GM21528 (cell line): ENCODE results near the gene RAD9B.
"Not testable (repeated sequence)": the region's sequence is repeated elsewhere in the genome, so short reads cannot be mapped to it uniquely, and the experiment has no call there.

Experiments
- ATAC-seq: cut with Tn5 transposase; IDR thresholded peaks from one replicate; pipeline ENCODE4 v1.9.1; 2021; ENCODE audit warnings: mild to moderate bottlenecking, moderate library complexity; ENCODE audit not compliant: unreplicated experiment, low FRiP score

Gene RAD9B

DNA sequence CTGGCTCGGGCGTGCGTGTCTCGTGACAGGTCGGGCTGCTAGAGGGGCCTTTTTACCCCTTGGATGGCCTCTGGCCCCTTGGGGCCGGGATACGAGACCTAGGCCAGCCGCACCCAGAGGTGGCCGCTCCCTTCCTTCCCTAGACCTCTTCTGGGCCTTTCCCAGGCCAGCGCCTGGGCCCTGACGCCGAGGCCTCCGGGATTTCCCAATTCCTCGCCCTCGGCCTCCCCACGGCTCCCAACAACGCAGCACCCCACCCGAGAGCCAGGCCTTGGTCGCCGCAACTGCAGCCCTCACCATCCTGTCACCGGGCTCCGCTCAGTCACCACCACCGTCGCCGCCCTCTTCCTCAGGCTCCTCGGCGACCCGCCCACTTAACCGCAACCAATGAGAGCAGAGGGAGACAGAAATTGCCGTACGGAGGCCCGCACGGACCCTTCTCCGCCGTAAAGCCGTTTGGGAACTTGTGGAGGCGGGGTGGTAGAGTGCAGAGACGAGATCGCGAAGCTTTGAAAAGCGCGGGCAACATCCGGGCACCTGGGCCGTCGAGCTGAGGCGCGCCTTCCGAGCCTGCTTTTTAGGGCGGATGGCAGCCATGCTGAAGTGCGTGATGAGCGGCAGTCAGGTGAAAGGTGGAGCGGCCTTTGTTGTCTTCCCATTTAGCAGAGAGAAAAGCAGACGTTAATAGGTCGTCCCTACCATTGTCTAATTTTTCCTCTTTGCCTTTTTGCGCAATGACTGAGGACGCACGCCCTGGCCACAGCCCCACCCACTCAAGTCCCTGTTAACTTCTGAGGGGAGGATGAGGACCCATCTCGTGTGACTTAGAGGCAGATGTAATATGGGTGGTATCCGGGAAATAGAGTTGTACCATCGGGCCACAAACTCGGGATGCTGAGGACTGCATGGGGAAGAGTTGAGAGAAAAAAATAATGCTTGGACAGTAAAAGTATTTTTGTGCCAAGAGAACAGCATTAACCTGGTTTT is at the start of gene RAD9B, which contains the start of gene VPS29:
Gene RAD9B (plus strand): TSS at position 580 of the 987 bp plus-strand sequence. CDS start 7 bp downstream, at position 587.
Gene VPS29 (minus strand): TSS at position 360 of the 987 bp plus-strand sequence. CDS start 60 bp downstream, at position 300.
- ATAC-seq, result peak; percentile 92

GRCh38 chr12:110453569-110454296 is 48.4 kb upstream of the RAD9B start:
- no peak for ATAC-seq

- no peak for ATAC-seq
Observed at GRCh38 chr12:110458756-110459155, 43.4 kb upstream of the RAD9B start.

- ATAC-seq, result not testable (repeated sequence)
Observed at GRCh38 chr12:110461189-110461588, 40.9 kb upstream of the RAD9B start.

GRCh38 chr12:110465024-110465423 is 37.1 kb upstream of the RAD9B start:
- ATAC-seq, result no peak

DNA sequence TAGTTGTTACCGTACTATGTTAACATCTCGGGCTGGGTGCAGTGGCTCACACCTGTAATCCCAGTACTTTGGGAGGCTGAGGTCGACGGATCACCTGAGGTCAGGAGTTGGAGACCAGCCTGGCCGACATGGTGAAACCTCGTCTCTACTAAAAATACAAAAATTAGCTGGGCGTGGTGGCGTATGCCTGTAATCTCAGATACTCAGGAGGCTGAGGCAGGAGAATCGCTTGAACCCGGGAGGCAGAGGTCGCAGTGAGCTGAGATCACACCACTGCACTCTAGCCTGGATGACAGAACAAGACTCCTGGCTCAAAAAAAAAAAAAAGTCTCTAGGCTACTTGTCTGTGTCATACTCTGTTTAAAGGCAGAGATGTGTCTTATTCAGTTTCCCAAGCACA is 36.4 kb upstream of the RAD9B start:
- not testable (repeated sequence) for ATAC-seq

GRCh38 chr12:110466791-110467190 is 35.3 kb upstream of the RAD9B start:
- ATAC-seq, result no peak

DNA sequence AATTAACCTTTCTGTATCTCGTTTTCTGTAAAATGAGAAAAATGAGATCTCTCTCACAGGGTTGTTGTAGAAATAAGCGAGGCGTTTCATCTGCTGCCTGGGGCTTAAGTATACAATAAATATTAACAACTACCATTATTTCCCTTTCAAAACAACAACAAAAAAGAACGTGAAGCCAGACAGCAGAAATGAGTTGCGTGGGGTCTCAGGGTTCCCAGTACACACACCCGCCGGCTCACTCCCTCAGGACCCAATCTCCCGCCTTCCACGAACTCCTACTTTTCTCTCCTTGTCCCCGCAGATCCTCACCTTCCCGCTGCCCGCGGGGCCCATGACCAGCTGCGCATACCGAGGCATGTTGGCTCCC is 34.3 kb upstream of the RAD9B start:
- no peak for ATAC-seq

DNA sequence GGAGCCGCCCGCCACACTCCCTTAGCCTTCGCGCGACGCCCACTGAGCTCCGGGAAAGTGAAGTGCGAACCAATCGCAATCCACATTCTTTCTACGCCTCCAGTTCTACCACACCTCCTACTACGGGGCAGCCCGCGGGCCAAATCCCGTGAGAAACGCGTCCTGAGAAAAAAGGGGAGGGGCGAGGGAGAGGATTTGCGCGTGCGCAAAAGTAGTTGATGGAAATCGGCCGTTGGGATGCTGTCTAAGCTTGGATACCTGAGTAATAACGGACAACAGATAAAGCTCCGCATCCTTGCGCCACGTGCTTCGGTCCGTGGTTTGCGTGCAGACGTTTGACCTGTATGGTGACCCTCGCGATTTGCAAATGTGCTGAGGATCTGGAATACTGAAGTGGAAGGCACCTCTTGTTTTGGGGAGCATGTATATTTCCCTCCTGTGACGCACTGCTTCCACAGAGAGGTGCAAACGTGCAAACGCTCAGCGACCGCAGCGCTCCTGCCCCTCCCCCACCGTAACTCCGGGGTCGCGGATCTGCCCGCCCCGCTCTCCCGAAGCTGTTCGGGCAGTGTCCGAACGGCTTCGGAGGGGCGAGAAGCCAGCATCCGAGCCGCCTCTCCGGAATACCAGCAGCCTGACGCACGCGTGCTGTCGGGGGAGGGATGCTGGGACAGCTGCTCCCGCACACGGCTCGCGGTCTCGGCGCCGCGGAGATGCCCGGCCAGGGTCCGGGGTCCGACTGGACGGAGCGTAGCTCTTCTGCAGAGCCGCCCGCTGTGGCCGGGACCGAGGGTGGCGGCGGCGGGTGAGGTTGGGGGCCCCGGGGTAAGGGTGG is 33.7 kb upstream of the RAD9B start, which contains the start of the genes FAM216A and GPN3:
Gene FAM216A (plus strand): TSS at position 632 of the 835 bp plus-strand sequence. CDS start 31 bp downstream, at position 663.
Gene GPN3 (minus strand): TSS at position 44 of the 835 bp plus-strand sequence. CDS start 54 bp downstream, outside the sequence.
- peak; percentile 75 for ATAC-seq

DNA sequence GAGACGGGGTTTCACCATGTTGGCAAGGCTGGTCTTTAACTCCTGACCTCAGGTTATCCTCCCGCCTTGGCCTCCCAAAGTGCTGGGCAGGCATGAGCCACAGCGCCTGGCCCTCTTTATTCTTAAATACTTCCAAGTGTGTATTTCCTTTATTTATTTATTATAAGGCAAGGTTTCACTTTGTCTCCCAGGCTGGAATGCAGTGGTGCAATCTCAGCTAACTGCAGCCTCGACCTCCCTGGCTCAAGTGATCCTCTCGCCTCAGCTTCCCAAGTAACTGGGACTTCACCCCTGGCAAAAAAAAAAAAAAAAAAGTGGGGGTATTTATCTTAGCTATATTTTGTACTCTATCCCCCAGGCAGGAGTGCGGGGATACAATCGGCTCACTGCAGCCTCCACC is 26.7 kb upstream of the RAD9B start:
- ATAC-seq, result no peak

DNA sequence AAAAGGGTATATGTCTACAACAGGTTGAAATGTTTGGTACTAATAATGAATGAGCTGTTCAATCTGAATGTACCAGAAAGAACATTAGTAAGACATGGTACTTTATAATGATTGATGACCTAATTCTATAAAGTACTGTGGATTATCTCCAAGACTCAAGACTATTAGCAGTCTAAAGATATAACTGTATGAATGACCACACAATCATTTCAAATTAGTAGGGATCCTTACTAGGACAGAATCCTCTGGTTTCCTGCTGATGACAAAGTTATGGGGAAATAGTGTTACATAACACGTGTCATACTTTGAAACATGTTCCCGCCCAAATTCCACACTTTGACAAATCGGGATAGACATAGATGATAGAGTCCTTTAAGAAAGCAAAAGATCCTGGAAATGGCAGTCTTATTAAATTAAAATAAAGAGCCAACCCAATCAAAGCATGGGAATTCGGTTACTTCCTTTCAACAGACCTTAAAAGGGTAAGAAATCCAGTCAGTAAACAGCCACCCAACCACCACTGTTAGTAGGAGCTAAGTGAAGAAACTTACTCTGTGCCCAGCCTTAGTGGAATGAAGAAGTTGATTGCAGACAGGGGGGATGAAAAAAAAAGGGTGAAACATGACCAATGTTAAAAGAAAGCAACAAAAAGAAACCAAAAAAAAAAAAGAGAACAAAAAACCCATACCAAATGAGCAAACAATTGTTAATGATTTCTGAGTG is 3.0 kb upstream of the RAD9B start:
- ATAC-seq, result no peak

GRCh38 chr12:110501399-110501751 is 756 bp upstream of the RAD9B start:
- no peak for ATAC-seq

DNA sequence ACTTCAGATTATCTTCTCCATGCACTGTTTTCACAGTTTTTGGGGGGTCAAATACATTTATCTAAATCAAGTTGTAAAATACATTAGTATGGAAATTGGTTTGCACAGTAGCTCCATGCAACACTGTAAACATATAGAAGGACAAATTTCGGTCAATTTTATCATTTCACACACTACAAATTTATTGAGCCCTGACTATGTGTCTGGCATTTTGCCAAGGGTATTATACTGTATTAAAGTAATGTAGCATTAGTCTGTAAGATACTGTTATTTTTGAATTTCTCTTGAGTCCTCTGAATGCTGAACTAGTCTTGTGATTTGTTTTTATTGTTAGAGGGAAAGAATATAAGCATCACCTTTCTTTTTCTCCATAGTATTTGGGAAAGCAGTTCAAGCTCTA is 1.3 kb downstream of the RAD9B start:
- ATAC-seq, result no peak

DNA sequence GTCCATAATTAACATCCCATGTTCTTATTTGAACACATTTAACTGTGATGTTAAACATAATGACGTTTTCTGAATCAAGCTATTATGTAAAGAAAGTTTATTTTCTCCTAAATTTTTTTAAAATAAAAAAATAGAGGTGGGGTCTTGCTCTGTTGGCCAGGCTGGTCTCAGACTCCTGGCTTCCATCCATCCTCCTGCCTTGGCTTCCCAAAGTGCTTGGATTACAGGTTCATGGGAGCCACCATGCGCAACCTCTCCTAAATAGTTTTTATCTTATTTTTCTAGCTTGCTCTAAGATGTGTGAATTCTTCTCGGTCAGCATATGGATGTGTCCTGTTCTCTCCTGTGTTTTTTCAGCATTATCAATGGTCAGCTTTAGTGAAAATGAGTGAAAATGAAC is 3.2 kb downstream of the RAD9B start:
- ATAC-seq, result no peak

- no peak for ATAC-seq
Observed at GRCh38 chr12:110508071-110508586, 6.0 kb downstream of the RAD9B start.

GRCh38 chr12:110513842-110514241 is 11.7 kb downstream of the RAD9B start:
- no peak for ATAC-seq

- ATAC-seq, result no peak
Observed at GRCh38 chr12:110514363-110514762, 12.2 kb downstream of the RAD9B start.

- no peak for ATAC-seq
Observed at GRCh38 chr12:110516995-110517394, 14.9 kb downstream of the RAD9B start.

GRCh38 chr12:110518014-110518413 is 15.9 kb downstream of the RAD9B start:
- not testable (repeated sequence) for ATAC-seq
